Astrocyte (in vitro differentiated cells and primary cell): ENCODE results near the gene DTNA. TPM values are rescaled to one million over a fixed set of nuclear protein-coding genes. Genes with fewer than 3 reads are reported as not detected.
A peak's percentile ranks its signal among the peaks of the same experiment; 100 is the strongest.

Source experiments
- DNase-seq: peaks from one replicate; pipeline ENCODE4 v3.0.0-alpha.2; 2010; ENCODE audit warnings: low read depth
- FAIRE-seq: peaks from 2 replicates; lab custom pipeline; 2011; peaks lifted over from hg19 to GRCh38; lab: Jason Lieb, UNC
- H2AFZ ChIP-seq: 2 replicates; pipeline ENCODE4 v1.6.0; 2012; ENCODE audit warnings: low read depth, low read length, inconsistent platforms
- H3K27ac ChIP-seq: 2 replicates; pipeline ENCODE4 v1.5.1; 2011; ENCODE audit warnings: low read depth, low read length, inconsistent platforms
- H3K27me3 ChIP-seq: 2 replicates; pipeline ENCODE4 v1.6.0; 2011; ENCODE audit warnings: low read length, inconsistent platforms; ENCODE audit not compliant: insufficient read depth
- H3K36me3 ChIP-seq: 2 replicates; pipeline ENCODE4 v1.5.1; 2011; ENCODE audit warnings: low read length, inconsistent platforms; ENCODE audit not compliant: insufficient read depth
- H3K4me1 ChIP-seq: 2 replicates; pipeline ENCODE4 v1.5.1; 2011; ENCODE audit warnings: low read length, inconsistent platforms; ENCODE audit not compliant: insufficient read depth
- H3K4me2 ChIP-seq: 2 replicates; pipeline ENCODE4 v1.6.0; 2012; ENCODE audit warnings: low read length, inconsistent platforms
- H3K4me3 ChIP-seq: 2 replicates; pipeline ENCODE4 v1.5.1; 2011; ENCODE audit warnings: low read depth, mild to moderate bottlenecking, low read length, inconsistent platforms; ENCODE audit not compliant: insufficient read depth
- H3K79me2 ChIP-seq: 2 replicates; pipeline ENCODE4 v1.6.0; 2012; ENCODE audit warnings: mild to moderate bottlenecking, low read length, inconsistent platforms; ENCODE audit not compliant: insufficient read depth
- H3K9ac ChIP-seq: 2 replicates; pipeline ENCODE4 v1.6.0; 2012; ENCODE audit warnings: mild to moderate bottlenecking, low read length, inconsistent platforms
- H3K9me3 ChIP-seq: 2 replicates; pipeline ENCODE4 v1.5.1; 2012; ENCODE audit warnings: low read depth, mild to moderate bottlenecking, low read length, inconsistent platforms; ENCODE audit not compliant: insufficient read depth
- H4K20me1 ChIP-seq: 2 replicates; pipeline ENCODE4 v1.6.0; 2012; ENCODE audit warnings: low read length, inconsistent platforms; ENCODE audit not compliant: insufficient read depth
- H3K27ac Mint-ChIP-seq: one replicate; pipeline ENCODE4 v1.8.0; 2021; ENCODE audit warnings: mild to moderate bottlenecking, mixed read lengths; ENCODE audit not compliant: unreplicated experiment
- H3K27me3 Mint-ChIP-seq: one replicate; pipeline ENCODE4 v1.8.0; 2021; ENCODE audit warnings: low read depth, mixed read lengths; ENCODE audit not compliant: unreplicated experiment
- H3K36me3 Mint-ChIP-seq: one replicate; pipeline ENCODE4 v1.8.0; 2021; ENCODE audit warnings: low read depth, mixed read lengths; ENCODE audit not compliant: unreplicated experiment
- H3K4me1 Mint-ChIP-seq: one replicate; pipeline ENCODE4 v1.8.0; 2021; ENCODE audit warnings: low read depth, mixed read lengths; ENCODE audit not compliant: unreplicated experiment
- H3K4me3 Mint-ChIP-seq: one replicate; pipeline ENCODE4 v1.8.0; 2021; ENCODE audit warnings: mild to moderate bottlenecking, moderate library complexity, mixed read lengths; ENCODE audit not compliant: unreplicated experiment
- H3K9me3 Mint-ChIP-seq: one replicate; pipeline ENCODE4 v1.8.0; 2021; ENCODE audit warnings: mild to moderate bottlenecking, mixed read lengths; ENCODE audit not compliant: unreplicated experiment
- EZH2 ChIP-seq: IDR thresholded peaks from 2 replicates; pipeline ENCODE4 v1.6.1; 2012; ENCODE audit warnings: mild to moderate bottlenecking, low read length, inconsistent platforms; ENCODE audit not compliant: insufficient read depth
- total RNA-seq: library from RNA; stranded (reverse); gene quantifications from 2 replicates; pipeline ENCODE4 v1.2.1, GENCODE V29; 2021
- TF ChIP-seq, protein P1 (sequence below): IDR thresholded peaks from 2 replicates; pipeline ENCODE4 v1.5.1; 2011; ENCODE audit warnings: low read depth, mild to moderate bottlenecking, inconsistent platforms, low read length, moderate library complexity; ENCODE audit not compliant: insufficient read depth

The DTNA gene
- total RNA-seq, 1 donor from 2014 or later: 41.1 TPM

DNA sequence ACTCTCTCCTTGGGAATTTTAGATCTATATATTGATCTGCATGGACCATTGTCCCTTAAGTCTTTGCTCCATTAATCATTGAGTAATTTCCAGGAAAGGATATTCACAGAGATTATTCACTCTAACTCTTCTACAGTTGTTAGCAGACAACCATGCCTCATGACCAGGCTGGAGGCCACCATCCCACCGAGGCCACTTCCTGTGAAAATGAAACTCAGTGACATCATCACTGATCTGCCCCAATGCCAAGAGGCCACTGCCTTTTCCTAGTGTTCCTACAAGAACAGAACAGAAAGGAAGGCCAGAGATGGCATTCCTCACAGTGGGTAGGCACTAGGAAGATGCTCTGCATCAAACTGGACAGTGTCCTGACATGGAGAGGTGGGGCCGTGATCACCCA lies 161.3 kb downstream of the DTNA start:
- no peak overlapping the region for H3K9ac ChIP-seq
- no peak overlapping the region for H3K4me3 Mint-ChIP-seq
- no peaks in the 10 kb centered on the region for H3K4me1 ChIP-seq
- H3K4me2 ChIP-seq: no peak overlapping the region
- DNase-seq: no peak
- no peaks in the 10 kb centered on the region for H3K9me3 Mint-ChIP-seq
- no peak overlapping the region for H3K4me3 ChIP-seq
- H4K20me1 ChIP-seq: no peaks in the 10 kb centered on the region
- no peak for FAIRE-seq
- H3K36me3 ChIP-seq: no peaks in the 10 kb centered on the region
- peaks cover 25% of the 10 kb centered on the region for H3K4me1 Mint-ChIP-seq
- H2AFZ ChIP-seq: no peak overlapping the region
- H3K36me3 Mint-ChIP-seq: no peaks in the 10 kb centered on the region
- no peaks in the 10 kb centered on the region for H3K9me3 ChIP-seq
- TF ChIP-seq, protein P1, sequence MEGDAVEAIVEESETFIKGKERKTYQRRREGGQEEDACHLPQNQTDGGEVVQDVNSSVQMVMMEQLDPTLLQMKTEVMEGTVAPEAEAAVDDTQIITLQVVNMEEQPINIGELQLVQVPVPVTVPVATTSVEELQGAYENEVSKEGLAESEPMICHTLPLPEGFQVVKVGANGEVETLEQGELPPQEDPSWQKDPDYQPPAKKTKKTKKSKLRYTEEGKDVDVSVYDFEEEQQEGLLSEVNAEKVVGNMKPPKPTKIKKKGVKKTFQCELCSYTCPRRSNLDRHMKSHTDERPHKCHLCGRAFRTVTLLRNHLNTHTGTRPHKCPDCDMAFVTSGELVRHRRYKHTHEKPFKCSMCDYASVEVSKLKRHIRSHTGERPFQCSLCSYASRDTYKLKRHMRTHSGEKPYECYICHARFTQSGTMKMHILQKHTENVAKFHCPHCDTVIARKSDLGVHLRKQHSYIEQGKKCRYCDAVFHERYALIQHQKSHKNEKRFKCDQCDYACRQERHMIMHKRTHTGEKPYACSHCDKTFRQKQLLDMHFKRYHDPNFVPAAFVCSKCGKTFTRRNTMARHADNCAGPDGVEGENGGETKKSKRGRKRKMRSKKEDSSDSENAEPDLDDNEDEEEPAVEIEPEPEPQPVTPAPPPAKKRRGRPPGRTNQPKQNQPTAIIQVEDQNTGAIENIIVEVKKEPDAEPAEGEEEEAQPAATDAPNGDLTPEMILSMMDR: no peak
- no peak for TF ChIP-seq EZH2
- no peak overlapping the region for H3K27ac Mint-ChIP-seq
- H3K79me2 ChIP-seq: no peaks in the 10 kb centered on the region
- H3K27me3 ChIP-seq: no peaks in the 10 kb centered on the region
- H3K27ac ChIP-seq: no peak overlapping the region
- H3K27me3 Mint-ChIP-seq: no peaks in the 10 kb centered on the region

DNA sequence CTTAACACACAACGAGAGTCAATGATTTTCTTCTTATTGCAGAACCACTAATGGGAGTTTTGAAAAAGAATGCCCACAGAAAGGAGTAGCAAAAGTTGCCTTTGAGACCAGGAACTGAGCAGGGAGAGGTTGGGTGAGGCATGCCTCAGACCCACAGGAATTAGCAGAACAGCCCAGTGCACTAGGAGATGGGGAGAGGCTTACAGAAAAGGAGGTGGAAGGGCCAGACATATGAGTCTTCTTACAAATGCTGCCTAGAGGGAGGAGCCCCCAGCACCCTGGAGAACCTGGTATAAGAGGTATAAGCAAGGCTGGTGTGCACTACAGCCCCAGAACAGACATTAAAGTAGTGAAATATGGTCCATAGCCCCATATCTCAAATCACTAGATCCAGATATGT lies 162.0 kb downstream of the DTNA start:
- FAIRE-seq (no peak), DNase-seq (peak; percentile 6)
- no peaks in the 10 kb centered on the region for H3K79me2 ChIP-seq
- peak overlapping the region; percentile 48 for H3K27ac Mint-ChIP-seq
- H3K36me3 ChIP-seq: no peaks in the 10 kb centered on the region
- no peaks in the 10 kb centered on the region for H3K27me3 Mint-ChIP-seq
- H3K36me3 Mint-ChIP-seq: no peaks in the 10 kb centered on the region
- H3K4me1 Mint-ChIP-seq: peaks cover 23% of the 10 kb centered on the region
- no peak overlapping the region for H2AFZ ChIP-seq
- no peak overlapping the region for H3K9ac ChIP-seq
- H3K27ac ChIP-seq: no peak overlapping the region
- H3K9me3 Mint-ChIP-seq: no peaks in the 10 kb centered on the region
- no peaks in the 10 kb centered on the region for H4K20me1 ChIP-seq
- no peak overlapping the region for H3K4me2 ChIP-seq
- H3K9me3 ChIP-seq: no peaks in the 10 kb centered on the region
- H3K4me3 ChIP-seq: no peak overlapping the region
- no peak overlapping the region for H3K4me3 Mint-ChIP-seq
- H3K27me3 ChIP-seq: no peaks in the 10 kb centered on the region
- H3K4me1 ChIP-seq: no peaks in the 10 kb centered on the region
- TF ChIP-seq, protein P1: no peak
- no peak for TF ChIP-seq EZH2

DNA sequence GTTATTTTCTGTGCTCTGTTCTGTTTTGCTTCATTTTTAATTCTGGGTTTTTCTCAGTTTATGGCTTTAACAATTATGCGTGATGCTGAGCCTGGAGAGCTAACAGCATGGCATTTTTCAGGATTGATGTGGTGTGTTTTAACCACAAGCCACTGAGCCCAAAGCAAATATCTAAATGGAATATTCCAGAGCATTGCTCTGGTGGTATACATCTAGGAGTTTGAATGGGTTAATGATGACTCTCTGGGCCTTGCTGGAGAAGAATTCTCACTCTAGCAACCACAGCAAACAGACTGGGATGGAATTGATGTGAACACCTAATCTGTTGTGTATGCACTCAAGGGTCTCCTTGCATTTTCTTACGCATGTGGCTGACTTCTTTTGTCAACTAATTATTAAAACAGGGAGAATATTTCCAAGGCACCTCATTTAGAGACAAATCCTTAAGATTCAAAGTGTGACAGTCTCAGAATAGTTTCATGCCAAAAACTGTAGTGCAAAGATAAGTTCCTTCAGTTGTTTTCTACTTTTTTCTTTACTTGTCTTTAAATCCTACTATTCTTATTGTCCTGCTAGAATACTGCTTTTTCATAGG lies 164.0 kb downstream of the DTNA start:
- Histone ChIP-seq H3K4me1 (no peaks in the 10 kb centered on the region), H3K36me3 (no peaks in the 10 kb centered on the region), H3K4me2 (no peak overlapping the region), H3K9ac (no peak overlapping the region), H3K27ac (no peak overlapping the region), H3K9me3 (no peaks in the 10 kb centered on the region), H3K79me2 (no peaks in the 10 kb centered on the region), H2AFZ (no peak overlapping the region), H4K20me1 (no peaks in the 10 kb centered on the region), H3K4me3 (no peak overlapping the region), H3K27me3 (no peaks in the 10 kb centered on the region)
- FAIRE-seq (no peak), DNase-seq (peak; percentile 46)
- Mint-ChIP-seq H3K4me1 (peaks cover 23% of the 10 kb centered on the region), H3K27me3 (no peaks in the 10 kb centered on the region), H3K9me3 (no peaks in the 10 kb centered on the region), H3K27ac (peak overlapping the region; percentile 38), H3K4me3 (no peak overlapping the region), H3K36me3 (no peaks in the 10 kb centered on the region)
- no peak for TF ChIP-seq EZH2
- TF ChIP-seq, protein P1: no peak
